ENCODE results near the gene IFT81. TPM values are rescaled to one million over a fixed set of nuclear protein-coding genes. Genes with fewer than 3 reads are reported as not detected.

IFT81 gene
- total RNA-seq, 2 donors from 2014 or later, result 20.2 to 29.6 TPM

- DNase-seq, result no peak
- Histone ChIP-seq H3K27me3 (ENCODE audit: control insufficient read depth, insufficient read depth, low read length, poor library complexity, severe bottlenecking) (no peaks in the 10 kb centered on the region), H3K9me3 (ENCODE audit: control insufficient read depth, low read length) (peaks cover under 1% of the 10 kb centered on the region), H3K27ac (ENCODE audit: low read depth, low read length) (no peak overlapping the region), H3K4me3 (ENCODE audit: low read length) (no peak overlapping the region), H3K9ac (ENCODE audit: extremely low read depth, low read length, poor library complexity, severe bottlenecking) (no peak overlapping the region), H3K36me3 (ENCODE audit: control insufficient read depth, insufficient read depth, low read length) (peaks cover 31% of the 10 kb centered on the region), H3K4me1 (ENCODE audit: control insufficient read depth, insufficient read depth, low read length) (no peaks in the 10 kb centered on the region)
- Mint-ChIP-seq H3K4me1 (peaks cover 4% of the 10 kb centered on the region), H3K27ac (no peak overlapping the region), H3K36me3 (ENCODE audit: low read depth) (peaks cover 27% of the 10 kb centered on the region), H3K4me3 (no peak overlapping the region), H3K27me3 (ENCODE audit: insufficient read depth) (no peaks in the 10 kb centered on the region), H3K9me3 (no peaks in the 10 kb centered on the region)
- 90 to 99% methylated on average over 3 of the region's 3 CpGs for WGBS, 2 experiments (ENCODE audit: insufficient coverage in 1 of 2, insufficient read length in 1 of 2)
- no peak for TF ChIP-seq CTCF (conservative IDR thresholded peaks at IDR 0.05)
Observed at GRCh38 chr12:110179291-110179690, 55.1 kb downstream of the IFT81 start.

- 80% methylated on average over 1 of the region's 1 CpG; no CpG with 5 or more reads in 1 of the 2 experiments for WGBS, 2 experiments (ENCODE audit: insufficient coverage in 1 of 2, insufficient read length in 1 of 2)
Observed at GRCh38 chr12:110180591-110181005, 56.4 kb downstream of the IFT81 start.

GRCh38 chr12:110182281-110182680 is 58.1 kb downstream of the IFT81 start:
- no peak overlapping the region for H3K9ac ChIP-seq (ENCODE audit: extremely low read depth, low read length, poor library complexity, severe bottlenecking)
- no peak overlapping the region for H3K4me3 Mint-ChIP-seq
- H3K36me3 ChIP-seq (ENCODE audit: control insufficient read depth, insufficient read depth, low read length), result peaks cover 56% of the 10 kb centered on the region
- peaks cover 47% of the 10 kb centered on the region for H3K36me3 Mint-ChIP-seq (ENCODE audit: low read depth)
- peaks cover 22% of the 10 kb centered on the region for H3K9me3 Mint-ChIP-seq
- H3K27ac Mint-ChIP-seq, result no peak overlapping the region
- no peak overlapping the region for H3K27ac ChIP-seq (ENCODE audit: low read depth, low read length)
- no peak for DNase-seq
- H3K27me3 Mint-ChIP-seq (ENCODE audit: insufficient read depth), result no peaks in the 10 kb centered on the region
- H3K9me3 ChIP-seq (ENCODE audit: control insufficient read depth, low read length), result peaks cover 30% of the 10 kb centered on the region
- H3K27me3 ChIP-seq (ENCODE audit: control insufficient read depth, insufficient read depth, low read length, poor library complexity, severe bottlenecking), result no peaks in the 10 kb centered on the region
- no peaks in the 10 kb centered on the region for H3K4me1 Mint-ChIP-seq
- whole genome bisulfite sequencing, 2 experiments (ENCODE audit: insufficient coverage in 1 of 2, insufficient read length in 1 of 2), result 100% methylated on average over 1 of the region's 1 CpG; no CpG with 5 or more reads in 1 of the 2 experiments
- H3K4me1 ChIP-seq (ENCODE audit: control insufficient read depth, insufficient read depth, low read length), result no peaks in the 10 kb centered on the region
- no peak overlapping the region for H3K4me3 ChIP-seq (ENCODE audit: low read length)
- no peak for TF ChIP-seq CTCF (conservative IDR thresholded peaks at IDR 0.05)

More at GRCh38 chr12:110180591-110181005, 56.4 kb downstream of the IFT81 start:
- Histone ChIP-seq H3K4me1 (ENCODE audit: control insufficient read depth, insufficient read depth, low read length) (no peaks in the 10 kb centered on the region), H3K36me3 (ENCODE audit: control insufficient read depth, insufficient read depth, low read length) (peaks cover 40% of the 10 kb centered on the region), H3K4me3 (ENCODE audit: low read length) (no peak overlapping the region), H3K9me3 (ENCODE audit: control insufficient read depth, low read length) (peaks cover 13% of the 10 kb centered on the region), H3K27ac (ENCODE audit: low read depth, low read length) (no peak overlapping the region), H3K27me3 (ENCODE audit: control insufficient read depth, insufficient read depth, low read length, poor library complexity, severe bottlenecking) (no peaks in the 10 kb centered on the region), H3K9ac (ENCODE audit: extremely low read depth, low read length, poor library complexity, severe bottlenecking) (no peak overlapping the region)
- Mint-ChIP-seq H3K9me3 (peaks cover 7% of the 10 kb centered on the region), H3K27me3 (ENCODE audit: insufficient read depth) (no peaks in the 10 kb centered on the region), H3K4me1 (no peaks in the 10 kb centered on the region), H3K4me3 (no peak overlapping the region), H3K27ac (no peak overlapping the region), H3K36me3 (ENCODE audit: low read depth) (peaks cover 31% of the 10 kb centered on the region)
- no peak for DNase-seq
- TF ChIP-seq CTCF (conservative IDR thresholded peaks at IDR 0.05), result no peak

Data from endodermal cell (in vitro differentiated cells).